ENCODE measurements around the gene DLL3.

DLL3 gene

DNA sequence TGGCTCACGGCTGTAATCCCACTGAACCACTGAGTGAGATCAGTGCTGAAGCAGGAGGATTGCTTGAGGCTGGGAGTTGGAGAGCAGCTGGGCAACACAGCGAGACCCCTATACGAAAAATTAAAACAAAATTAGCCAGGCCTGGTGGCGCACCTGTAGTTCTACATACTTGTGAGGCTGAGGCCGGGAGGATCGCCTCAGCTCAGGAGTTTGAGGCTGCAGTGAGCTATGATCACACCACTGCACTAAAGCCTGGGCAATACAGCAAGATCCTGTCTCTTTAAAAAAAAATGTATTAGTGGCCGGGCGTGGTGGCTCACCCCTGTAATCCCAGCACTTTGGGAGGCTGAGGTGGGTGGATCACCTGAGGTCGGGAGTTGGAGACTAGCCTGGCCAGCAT, 9.9 kb downstream of the DLL3 start:
- Histone ChIP-seq H3K4me2 (ENCODE audit: low read length) (no peak overlapping the region), H3K27me3 (ENCODE audit: insufficient read depth, low read length) (peaks cover 2% of the 10 kb centered on the region; the same call in 1 of the 2 replicates), H3K9me2 (ENCODE audit: low read depth, low read length) (no peaks in the 10 kb centered on the region), H3K9me3 (ENCODE audit: low read length) (no peaks in the 10 kb centered on the region), H2AFZ (ENCODE audit: low read length) (no peak overlapping the region), H3K4me3 (ENCODE audit: low read depth, low read length, poor library complexity, severe bottlenecking) (no peak overlapping the region), H3K27ac (ENCODE audit: low read depth, low read length, poor library complexity, severe bottlenecking) (no peak overlapping the region), H3K36me3 (ENCODE audit: insufficient read depth, low read length) (no peaks in the 10 kb centered on the region), H3F3A (ENCODE audit: insufficient read depth, low read length) (no peaks in the 10 kb centered on the region), H3K4me1 (ENCODE audit: insufficient read depth, low read length, severe bottlenecking) (peaks cover 10% of the 10 kb centered on the region), H4K20me1 (ENCODE audit: insufficient read depth, low read length) (no peaks in the 10 kb centered on the region), H3K9ac (ENCODE audit: low read length) (no peak overlapping the region), H3K79me2 (ENCODE audit: insufficient read depth, low read length) (no peaks in the 10 kb centered on the region)
- TF ChIP-seq, protein P1, sequence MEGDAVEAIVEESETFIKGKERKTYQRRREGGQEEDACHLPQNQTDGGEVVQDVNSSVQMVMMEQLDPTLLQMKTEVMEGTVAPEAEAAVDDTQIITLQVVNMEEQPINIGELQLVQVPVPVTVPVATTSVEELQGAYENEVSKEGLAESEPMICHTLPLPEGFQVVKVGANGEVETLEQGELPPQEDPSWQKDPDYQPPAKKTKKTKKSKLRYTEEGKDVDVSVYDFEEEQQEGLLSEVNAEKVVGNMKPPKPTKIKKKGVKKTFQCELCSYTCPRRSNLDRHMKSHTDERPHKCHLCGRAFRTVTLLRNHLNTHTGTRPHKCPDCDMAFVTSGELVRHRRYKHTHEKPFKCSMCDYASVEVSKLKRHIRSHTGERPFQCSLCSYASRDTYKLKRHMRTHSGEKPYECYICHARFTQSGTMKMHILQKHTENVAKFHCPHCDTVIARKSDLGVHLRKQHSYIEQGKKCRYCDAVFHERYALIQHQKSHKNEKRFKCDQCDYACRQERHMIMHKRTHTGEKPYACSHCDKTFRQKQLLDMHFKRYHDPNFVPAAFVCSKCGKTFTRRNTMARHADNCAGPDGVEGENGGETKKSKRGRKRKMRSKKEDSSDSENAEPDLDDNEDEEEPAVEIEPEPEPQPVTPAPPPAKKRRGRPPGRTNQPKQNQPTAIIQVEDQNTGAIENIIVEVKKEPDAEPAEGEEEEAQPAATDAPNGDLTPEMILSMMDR (IDR thresholded peaks at IDR 0.05; ENCODE audit: low read length) = no peak
- no peak for TF ChIP-seq EZH2 (IDR thresholded peaks at IDR 0.05; ENCODE audit: borderline replicate concordance, low read length)

GRCh38 chr19:39509233-39509632, 10.5 kb downstream of the DLL3 start:
- Histone ChIP-seq H3K27me3 (ENCODE audit: insufficient read depth, low read length) (no peaks in the 10 kb centered on the region; the same call in 1 of the 2 replicates), H3K9me3 (ENCODE audit: low read length) (no peaks in the 10 kb centered on the region), H2AFZ (ENCODE audit: low read length) (no peak overlapping the region), H3K36me3 (ENCODE audit: insufficient read depth, low read length) (no peaks in the 10 kb centered on the region), H3K27ac (ENCODE audit: low read depth, low read length, poor library complexity, severe bottlenecking) (no peak overlapping the region), H3K9me2 (ENCODE audit: low read depth, low read length) (no peaks in the 10 kb centered on the region), H3K4me1 (ENCODE audit: insufficient read depth, low read length, severe bottlenecking) (peaks cover 10% of the 10 kb centered on the region), H3K4me2 (ENCODE audit: low read length) (no peak overlapping the region), H3K79me2 (ENCODE audit: insufficient read depth, low read length) (no peaks in the 10 kb centered on the region), H3K9ac (ENCODE audit: low read length) (no peak overlapping the region), H3F3A (ENCODE audit: insufficient read depth, low read length) (no peaks in the 10 kb centered on the region), H4K20me1 (ENCODE audit: insufficient read depth, low read length) (no peaks in the 10 kb centered on the region), H3K4me3 (ENCODE audit: low read depth, low read length, poor library complexity, severe bottlenecking) (no peak overlapping the region)
- TF ChIP-seq, protein P1 (IDR thresholded peaks at IDR 0.05; ENCODE audit: low read length) = no peak
- TF ChIP-seq EZH2 (IDR thresholded peaks at IDR 0.05; ENCODE audit: borderline replicate concordance, low read length) = no peak

DNA sequence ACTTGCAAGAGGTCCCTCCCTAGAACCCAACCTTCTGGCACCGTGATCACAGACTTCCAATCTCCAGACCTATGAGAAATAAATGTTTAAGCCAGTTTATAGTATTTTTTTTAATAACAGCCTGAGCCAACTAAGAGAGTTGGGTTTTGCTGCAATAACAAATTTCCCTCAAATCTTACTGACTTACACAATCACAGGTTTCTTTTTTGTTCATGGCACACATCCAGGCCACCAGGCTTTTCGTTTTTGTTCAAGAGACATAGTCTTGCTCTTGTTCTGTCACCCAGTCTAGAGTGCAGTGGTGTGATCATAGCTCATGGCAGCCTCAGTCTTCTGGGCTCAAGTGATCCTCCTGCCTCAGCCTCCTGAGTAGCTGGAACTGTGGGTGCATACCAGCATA, 14.2 kb downstream of the DLL3 start:
- H3K36me3 ChIP-seq (ENCODE audit: insufficient read depth, low read length) = no peaks in the 10 kb centered on the region
- no peak overlapping the region for H2AFZ ChIP-seq (ENCODE audit: low read length)
- H3K27ac ChIP-seq (ENCODE audit: low read depth, low read length, poor library complexity, severe bottlenecking) = no peak overlapping the region
- no peaks in the 10 kb centered on the region for H3F3A ChIP-seq (ENCODE audit: insufficient read depth, low read length)
- H3K79me2 ChIP-seq (ENCODE audit: insufficient read depth, low read length) = no peaks in the 10 kb centered on the region
- peaks cover 15% of the 10 kb centered on the region for H3K4me1 ChIP-seq (ENCODE audit: insufficient read depth, low read length, severe bottlenecking)
- H3K4me2 ChIP-seq (ENCODE audit: low read length) = no peak overlapping the region
- H3K27me3 ChIP-seq (ENCODE audit: insufficient read depth, low read length) = peaks cover 12% of the 10 kb centered on the region
- H3K4me3 ChIP-seq (ENCODE audit: low read depth, low read length, poor library complexity, severe bottlenecking) = no peak overlapping the region
- H3K9me3 ChIP-seq (ENCODE audit: low read length) = no peaks in the 10 kb centered on the region
- H3K9ac ChIP-seq (ENCODE audit: low read length) = no peak overlapping the region
- TF ChIP-seq, protein P1 (IDR thresholded peaks at IDR 0.05; ENCODE audit: low read length) = no peak
- TF ChIP-seq EZH2 (IDR thresholded peaks at IDR 0.05; ENCODE audit: borderline replicate concordance, low read length) = no peak
- no peaks in the 10 kb centered on the region for H3K9me2 ChIP-seq (ENCODE audit: low read depth, low read length)
- H4K20me1 ChIP-seq (ENCODE audit: insufficient read depth, low read length) = no peaks in the 10 kb centered on the region

All from OCI-LY1 (cell line).